HG03558 (cell line): Measurements from ENCODE around the gene BCAR1.

Experiments used
- ATAC-seq: cut with Tn5 transposase; IDR thresholded peaks from one replicate; pipeline ENCODE4 v1.9.1; 2021; ENCODE audit warnings: moderate number of reproducible peaks; ENCODE audit not compliant: unreplicated experiment; ENCODE audit errors: extremely low read depth

Gene BCAR1

GRCh38 chr16:75192606-75193264 is 58.7 kb downstream of the BCAR1 start:
- no peak for ATAC-seq

GRCh38 chr16:75189638-75190245 is 61.7 kb downstream of the BCAR1 start:
- no peak for ATAC-seq

GRCh38 chr16:75188832-75189477 is 62.5 kb downstream of the BCAR1 start:
- ATAC-seq, result no peak

GRCh38 chr16:75181630-75182029 is 69.8 kb downstream of the BCAR1 start:
- ATAC-seq, result no peak

- ATAC-seq, result no peak
Measured at GRCh38 chr16:75179208-75179607, 72.2 kb downstream of the BCAR1 start.
